Stimulated activated CD4-positive, alpha-beta T cell treated with anti-CD3 and anti-CD28 coated beads, Interleukin-15, amount 100 ng/mL, for 24 hours (primary cell): Measurements from ENCODE around the gene TXNDC15.
"Not testable (repeated sequence)": the region's sequence is repeated elsewhere in the genome, so short reads cannot be mapped to it uniquely, and the experiment has no call there.

Experiments
- DNase-seq: peaks from one replicate; pipeline ENCODE4 v3.0.0-alpha.2; 2020

The TXNDC15 gene

GRCh38 chr5:134873987-134874830, at the start of gene TXNDC15:
TXNDC15 (plus strand) TSS chr5:134874371; CDS start chr5:134874428, 57 bp downstream.
- DNase-seq = peak; percentile 86

- no peak for DNase-seq
These were observed 49.5 kb upstream of the TXNDC15 start for GRCh38 chr5:134824681-134825080.

GRCh38 chr5:134825212-134825611, 49.0 kb upstream of the TXNDC15 start:
- DNase-seq = no peak

GRCh38 chr5:134833340-134834032, 40.7 kb upstream of the TXNDC15 start:
- DNase-seq = no peak

- DNase-seq = no peak
These were observed 38.5 kb upstream of the TXNDC15 start for GRCh38 chr5:134835623-134836022.

- no peak for DNase-seq
These were observed 36.5 kb upstream of the TXNDC15 start for GRCh38 chr5:134837530-134838181.

- not testable (repeated sequence) for DNase-seq
These were observed 35.8 kb upstream of the TXNDC15 start for GRCh38 chr5:134838361-134838760.

GRCh38 chr5:134840811-134841210, 33.4 kb upstream of the TXNDC15 start:
- no peak for DNase-seq

GRCh38 chr5:134844252-134844651, 29.9 kb upstream of the TXNDC15 start:
- DNase-seq = no peak

- no peak for DNase-seq
These were observed 28.8 kb upstream of the TXNDC15 start for GRCh38 chr5:134845335-134845851.

- peak; percentile 95 for DNase-seq
These were observed 28.1 kb upstream of the TXNDC15 start, which contains the start of gene C5orf24 for GRCh38 chr5:134845852-134846640. C5orf24 (plus strand) TSS chr5:134845968; CDS start chr5:134854901, 8,933 bp downstream.

- DNase-seq = peak; percentile 46
These were observed 27.6 kb upstream of the TXNDC15 start for GRCh38 chr5:134846641-134846960.

- not testable (repeated sequence) for DNase-seq
These were observed 24.7 kb upstream of the TXNDC15 start for GRCh38 chr5:134849434-134849933.

- no peak for DNase-seq
These were observed 22.8 kb upstream of the TXNDC15 start for GRCh38 chr5:134851307-134851923.

- DNase-seq = not testable (repeated sequence)
These were observed 17.7 kb upstream of the TXNDC15 start for GRCh38 chr5:134856465-134856864.

GRCh38 chr5:134857401-134857800, 16.8 kb upstream of the TXNDC15 start:
- no peak for DNase-seq

GRCh38 chr5:134864707-134865106, 9.5 kb upstream of the TXNDC15 start:
- no peak for DNase-seq

GRCh38 chr5:134873494-134873893, 677 bp upstream of the TXNDC15 start:
- peak; percentile 27 for DNase-seq

GRCh38 chr5:134874831-134875655, 872 bp downstream of the TXNDC15 start:
- peak; percentile 63 for DNase-seq

GRCh38 chr5:134877159-134877558, 3.0 kb downstream of the TXNDC15 start:
- DNase-seq = no peak

GRCh38 chr5:134878403-134878802, 4.2 kb downstream of the TXNDC15 start:
- no peak for DNase-seq
